Transverse colon (tissue), 4 donors: ENCODE measurements around the gene ERC2.

Experiments
- CTCF ChIP-seq, 5 experiments: fragments of 200-600 bp in 3 of 5; fragments of 450-650 bp in 2 of 5; sonication (generic) in 3 of 5; IDR thresholded peaks; 1 replicate in 2 of 5; 2 replicates in 3 of 5; pipeline ENCODE4 v1.5.1; 2016 to 2017; ENCODE audit warnings: antibody characterized with exemption in 5 of 5, inconsistent platforms in 3 of 5, mild to moderate bottlenecking in 2 of 5, moderate library complexity in 1 of 5
- POLR2A ChIP-seq: fragments of 450-650 bp; IDR thresholded peaks from one replicate; pipeline ENCODE4 v1.6.1; 2016; ENCODE audit warnings: antibody characterized with exemption, mild to moderate bottlenecking, moderate library complexity
- POLR2AphosphoS5 ChIP-seq, 3 donors: sonication (generic); formaldehyde crosslinking; IDR thresholded peaks; one replicate each; pipeline ENCODE4 v1.6.1; 2016; ENCODE audit warnings: antibody characterized with exemption in 3 of 3

DNA sequence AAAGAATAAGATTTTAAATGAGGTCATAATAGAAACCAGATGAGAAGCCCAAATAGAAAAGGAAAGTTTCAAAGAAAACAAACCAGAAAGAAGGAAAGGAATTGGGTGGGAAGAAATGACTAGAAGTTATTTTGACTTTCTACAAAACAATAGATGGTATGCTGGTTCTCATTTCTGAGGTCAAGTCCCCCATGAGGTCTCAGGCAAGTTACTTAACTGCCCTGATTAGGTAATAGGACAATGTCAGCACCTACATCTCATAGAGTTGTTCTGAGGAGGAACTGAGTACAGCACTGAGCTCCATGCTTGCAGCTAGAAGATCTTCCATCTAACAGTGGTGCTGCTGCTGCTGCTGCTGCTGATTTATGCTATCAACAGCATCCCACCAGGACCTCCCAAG lies 185.9 kb downstream of the ERC2 start:
- TF ChIP-seq CTCF (IDR thresholded peaks at IDR 0.05): no peak
- no peak for TF ChIP-seq POLR2AphosphoS5 (IDR thresholded peaks at IDR 0.05)
- TF ChIP-seq POLR2A: no peak
